GM08714 (cell line): ENCODE results near the gene RAP1GDS1.

Source experiments
- H3K4me3 ChIP-seq: fragments of 200-500 bp; sonication (Bioruptor generic); 2 replicates; pipeline ENCODE4 v1.5.1; 2014; ENCODE audit warnings: mild to moderate bottlenecking, low read length, inconsistent platforms
- ZNF274 ChIP-seq: IDR thresholded peaks from 2 replicates; pipeline ENCODE4 v1.6.1; 2012; ENCODE audit warnings: mild to moderate bottlenecking, low read depth, low read length

Gene RAP1GDS1

GRCh38 chr4:98260579-98261404 is at the start of gene RAP1GDS1:
Gene RAP1GDS1, plus strand, starts transcription at chr4:98261384. Its CDS starts 182 bp downstream, at chr4:98261566.
- TF ChIP-seq ZNF274, result no peak
- H3K4me3 ChIP-seq, result peak within 1 kb of the TSS; percentile 77

GRCh38 chr4:98222306-98222705 is 38.9 kb upstream of the RAP1GDS1 start:
- no peak overlapping the region for H3K4me3 ChIP-seq
- TF ChIP-seq ZNF274, result no peak

GRCh38 chr4:98226396-98226795 is 34.8 kb upstream of the RAP1GDS1 start:
- no peak for TF ChIP-seq ZNF274
- H3K4me3 ChIP-seq, result no peak overlapping the region

GRCh38 chr4:98230961-98231360 is 30.2 kb upstream of the RAP1GDS1 start:
- TF ChIP-seq ZNF274, result no peak
- no peak overlapping the region for H3K4me3 ChIP-seq

GRCh38 chr4:98232202-98232601 is 29.0 kb upstream of the RAP1GDS1 start:
- TF ChIP-seq ZNF274, result no peak
- H3K4me3 ChIP-seq, result no peak overlapping the region

GRCh38 chr4:98237204-98237603 is 24.0 kb upstream of the RAP1GDS1 start:
- TF ChIP-seq ZNF274, result no peak
- H3K4me3 ChIP-seq, result no peak overlapping the region

GRCh38 chr4:98242063-98242462 is 19.1 kb upstream of the RAP1GDS1 start:
- no peak overlapping the region for H3K4me3 ChIP-seq
- TF ChIP-seq ZNF274, result no peak

- TF ChIP-seq ZNF274, result no peak
- H3K4me3 ChIP-seq, result no peak overlapping the region
These were observed 18.6 kb upstream of the RAP1GDS1 start for GRCh38 chr4:98242538-98242937.

- no peak for TF ChIP-seq ZNF274
- no peak overlapping the region for H3K4me3 ChIP-seq
These were observed 16.0 kb upstream of the RAP1GDS1 start for GRCh38 chr4:98245226-98245625.

- H3K4me3 ChIP-seq, result no peak overlapping the region
- TF ChIP-seq ZNF274, result no peak
These were observed 12.2 kb upstream of the RAP1GDS1 start for GRCh38 chr4:98248934-98249333.

GRCh38 chr4:98249831-98250230 is 11.4 kb upstream of the RAP1GDS1 start:
- TF ChIP-seq ZNF274, result no peak
- H3K4me3 ChIP-seq, result no peak overlapping the region

GRCh38 chr4:98253499-98253898 is 7.7 kb upstream of the RAP1GDS1 start:
- no peak for TF ChIP-seq ZNF274
- no peak overlapping the region for H3K4me3 ChIP-seq

GRCh38 chr4:98260047-98260578 is 1.1 kb upstream of the RAP1GDS1 start:
- TF ChIP-seq ZNF274, result no peak
- peak overlapping the region; percentile 77 for H3K4me3 ChIP-seq

GRCh38 chr4:98261405-98262291 is 464 bp downstream of the RAP1GDS1 start:
- no peak for TF ChIP-seq ZNF274
- peak overlapping the region; percentile 64 for H3K4me3 ChIP-seq
